Superior temporal gyrus (tissue), 1 donor: ENCODE data around the gene USH2A.

Source experiments
- DNase-seq: peaks from one replicate; pipeline ENCODE4 v3.0.0-alpha.2; 2016; ENCODE audit errors: extremely low spot score

USH2A gene

DNA sequence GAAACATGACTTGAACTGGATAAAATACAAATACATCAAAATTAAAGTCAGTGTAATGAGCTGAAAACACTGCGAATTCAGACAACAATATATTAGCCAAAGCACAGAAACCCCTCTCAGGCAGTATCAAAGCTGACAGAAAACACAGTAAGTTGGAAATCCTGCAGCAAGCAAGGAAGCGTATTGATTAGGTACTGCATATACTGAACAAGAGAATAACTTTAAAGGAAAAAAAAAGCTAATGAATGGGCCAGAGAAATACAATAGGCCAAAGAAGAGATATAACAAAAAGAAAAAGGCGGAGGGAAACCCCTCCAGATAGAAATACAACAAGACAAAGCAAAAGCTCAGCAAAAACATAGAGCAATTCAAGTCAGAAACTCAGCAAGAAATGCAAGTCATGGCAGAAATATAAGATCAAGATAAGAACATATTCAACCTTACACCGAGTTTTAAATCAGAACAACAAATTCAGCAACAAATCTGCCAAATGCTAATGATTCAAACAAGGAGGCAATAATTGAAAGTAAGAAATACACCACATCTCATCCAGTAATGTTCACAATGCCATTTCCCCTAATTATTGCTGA is 299.0 kb downstream of the USH2A start:
- DNase-seq = no peak

DNA sequence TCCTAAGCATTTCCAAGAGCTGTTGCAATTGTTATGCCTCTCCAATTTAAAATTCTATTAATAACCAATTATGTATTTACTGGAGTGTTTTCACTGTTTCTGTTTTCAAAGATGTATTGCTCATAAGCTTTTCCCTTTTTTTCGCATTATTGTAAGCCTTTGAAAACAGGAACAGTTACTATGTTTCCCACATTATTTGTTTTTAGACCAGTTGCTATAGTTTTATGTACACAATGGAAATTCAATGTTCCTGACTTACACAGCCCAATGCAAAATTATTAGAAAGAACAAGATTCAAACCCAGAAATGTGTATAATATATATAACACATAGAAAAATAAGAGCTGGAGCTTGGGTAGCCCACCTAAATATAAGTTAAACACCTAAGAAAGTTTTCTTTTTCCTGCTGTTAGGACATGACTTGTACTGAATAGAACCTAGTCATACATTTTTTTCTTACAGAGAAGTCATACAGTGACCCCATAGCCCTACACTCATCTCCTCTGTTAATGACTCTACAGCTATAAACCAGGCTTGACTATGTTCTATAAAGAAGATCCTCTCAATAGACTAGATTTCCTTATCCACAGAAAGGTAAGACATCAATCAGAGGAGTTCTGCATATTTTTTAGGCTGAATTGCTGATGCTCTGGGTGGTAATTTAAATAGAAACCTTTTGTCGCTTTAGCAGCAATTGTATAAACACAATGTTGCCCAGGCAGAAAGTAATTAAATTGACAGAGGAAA is 299.6 kb downstream of the USH2A start:
- no peak for DNase-seq

DNA sequence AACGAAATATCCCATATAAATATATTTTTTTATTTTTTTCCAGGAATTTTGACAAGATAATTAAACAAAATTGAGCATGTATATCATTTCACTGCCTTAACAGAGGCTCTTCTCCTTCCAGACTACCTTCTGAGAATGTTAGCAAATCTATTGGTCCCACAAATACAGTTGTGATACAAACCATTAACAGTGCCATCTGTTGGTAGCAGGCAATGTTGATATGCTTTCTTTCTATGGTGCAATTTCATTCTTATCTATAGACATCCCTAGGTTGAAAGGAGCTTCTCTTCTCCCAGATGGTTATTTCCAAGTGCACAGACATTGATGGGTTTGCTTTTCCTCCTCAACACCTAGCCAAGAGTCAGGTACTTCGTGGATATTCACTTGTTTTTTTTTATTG is 303.6 kb downstream of the USH2A start:
- DNase-seq = peak; percentile 24

DNA sequence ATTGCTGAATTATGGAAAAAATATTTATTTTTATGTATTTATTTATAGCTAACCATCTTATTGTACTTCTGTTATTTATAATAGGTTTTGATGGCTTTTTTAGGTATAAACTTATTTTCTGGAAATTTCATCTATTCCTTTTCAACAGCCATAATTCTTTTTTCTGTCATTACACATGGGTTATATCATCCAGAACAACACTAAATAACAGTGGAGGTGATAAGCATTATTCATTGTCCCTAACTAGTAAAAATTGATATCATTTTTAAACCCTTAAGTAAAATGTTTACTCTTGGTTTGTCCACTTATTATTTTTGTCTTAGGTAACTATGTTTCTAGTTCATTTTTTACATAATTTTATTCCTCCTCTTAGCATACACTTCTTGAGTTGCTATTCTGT is 309.1 kb downstream of the USH2A start:
- no peak for DNase-seq

DNA sequence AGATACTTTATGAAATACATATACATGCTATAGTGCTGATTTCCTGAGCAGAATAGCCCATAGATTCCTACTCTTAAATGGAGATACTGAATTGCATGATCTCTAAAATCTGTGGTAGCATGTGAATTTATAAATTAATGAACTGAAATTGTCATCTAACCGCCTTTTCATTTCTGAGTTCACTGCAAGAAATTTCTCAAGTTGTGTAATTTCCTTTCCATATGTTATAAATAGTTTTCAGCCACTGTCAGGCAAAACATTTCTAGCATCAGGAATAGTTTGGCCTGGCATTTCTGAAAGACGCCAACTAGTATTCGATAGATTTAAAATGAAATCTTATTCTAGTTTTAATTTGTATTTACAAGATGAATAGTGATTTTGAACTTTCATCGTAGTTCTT is 310.1 kb downstream of the USH2A start:
- no peak for DNase-seq

DNA sequence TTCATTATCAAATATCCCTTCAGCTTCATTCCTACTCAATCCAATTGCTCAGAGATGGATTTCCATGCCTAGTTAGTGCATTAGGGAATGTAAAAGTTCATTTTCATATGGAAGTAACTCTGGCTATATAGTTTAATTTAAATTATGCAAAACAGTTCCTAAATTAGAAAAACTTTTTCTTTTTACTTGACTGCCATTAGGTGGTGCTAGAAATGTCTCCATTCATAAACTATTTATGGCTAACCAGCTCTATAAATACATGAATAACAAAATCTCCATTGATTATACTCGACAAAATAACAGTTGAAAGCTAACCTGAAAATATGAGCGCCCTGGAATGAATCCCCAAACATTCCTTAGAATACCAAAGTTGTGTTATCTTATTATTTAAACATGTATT is 311.4 kb downstream of the USH2A start:
- DNase-seq = no peak

DNA sequence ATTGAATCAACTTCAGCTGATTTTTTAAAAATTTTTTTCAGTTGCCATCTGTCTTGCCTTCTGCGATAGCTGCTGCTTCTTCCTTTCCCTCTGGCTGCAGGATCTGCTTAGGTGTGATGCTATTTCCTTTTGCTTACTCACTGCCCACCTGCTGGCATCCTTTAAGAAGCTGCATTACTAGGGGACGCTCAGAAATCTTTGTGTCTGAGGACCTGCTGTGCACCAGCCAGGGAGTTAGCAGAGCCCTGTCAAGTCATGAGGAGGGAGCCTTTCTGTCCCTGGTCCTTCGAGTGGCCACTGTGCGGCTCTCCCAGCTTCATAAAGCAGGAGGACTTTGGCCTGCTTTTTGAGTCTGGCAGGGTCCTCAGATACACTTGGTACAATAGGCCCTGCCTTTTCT is 327.8 kb downstream of the USH2A start:
- no peak for DNase-seq

DNA sequence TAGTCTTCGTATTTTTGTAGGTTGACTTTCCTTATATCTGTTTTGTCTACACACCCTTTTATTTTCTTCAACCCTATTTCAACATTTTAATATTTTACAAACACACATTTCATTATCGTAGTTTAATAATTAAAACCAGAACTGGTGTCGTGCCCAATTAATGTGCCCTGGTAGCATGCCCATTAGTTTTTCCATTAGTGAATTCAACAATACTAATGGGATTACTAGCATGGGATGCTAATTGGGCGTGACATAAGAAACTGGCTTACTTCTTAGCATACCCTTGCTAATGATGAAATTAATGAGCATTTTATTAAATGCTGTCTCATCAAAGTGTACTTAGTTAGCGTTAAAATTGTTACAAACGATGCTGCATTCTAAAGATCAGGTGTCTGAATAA is 332.7 kb downstream of the USH2A start:
- DNase-seq = no peak

DNA sequence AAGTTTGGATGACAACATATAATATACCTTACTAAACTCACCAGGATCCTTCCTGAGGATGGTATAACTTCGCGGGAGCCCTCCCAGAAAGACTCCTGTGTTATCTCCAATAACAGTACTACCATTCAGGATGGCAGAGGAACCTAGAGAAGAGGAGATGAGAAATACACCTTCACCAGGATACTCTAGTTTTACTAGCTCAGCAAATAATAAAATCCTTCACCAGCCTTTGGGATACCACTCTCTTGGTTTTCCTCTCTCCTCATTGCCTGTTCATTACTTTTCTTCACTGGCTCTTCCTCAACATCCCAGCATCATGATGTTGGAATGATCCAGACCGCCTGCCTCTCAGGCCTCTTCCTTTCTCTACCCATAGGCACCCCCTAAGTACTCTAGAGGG is 336.6 kb downstream of the USH2A start:
- no peak for DNase-seq

DNA sequence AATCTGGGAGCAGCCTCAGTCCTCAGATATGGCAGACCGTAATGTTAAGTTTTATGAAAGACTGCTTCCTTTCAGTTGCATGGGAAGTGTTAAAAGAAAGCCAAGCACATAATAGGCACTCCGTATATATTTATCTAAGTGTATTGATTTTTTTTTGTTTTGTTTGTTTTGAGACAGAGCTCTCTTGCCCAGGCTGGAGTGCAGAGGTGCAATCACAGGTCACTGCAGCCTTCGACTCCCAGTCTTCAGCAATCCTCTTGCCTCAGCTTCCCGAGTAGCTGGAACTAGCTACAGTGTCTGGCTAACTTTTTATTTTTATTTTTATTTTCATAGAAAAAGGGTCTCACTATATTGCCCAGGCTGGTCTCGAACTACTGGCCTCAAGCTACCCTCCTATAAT is 341.8 kb downstream of the USH2A start:
- no peak for DNase-seq

DNA sequence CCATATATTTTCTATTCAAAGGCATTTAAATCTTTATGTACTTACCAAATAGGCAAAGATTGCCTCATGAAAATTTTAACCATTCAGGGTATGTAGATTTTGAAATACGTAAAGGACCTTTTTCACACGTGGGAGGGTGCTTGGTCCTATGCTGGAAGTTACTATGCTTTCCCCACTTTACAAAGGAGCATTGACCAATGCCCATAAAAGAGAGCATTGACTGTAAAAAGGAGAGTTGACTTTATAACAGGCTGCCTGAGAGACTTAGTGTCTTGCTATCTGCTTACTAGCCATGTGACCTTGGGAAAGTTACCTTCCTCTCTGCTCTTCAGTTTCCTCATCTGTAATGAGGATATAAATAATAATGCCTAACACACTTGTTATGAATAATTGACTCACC is 346.5 kb downstream of the USH2A start:
- no peak for DNase-seq

DNA sequence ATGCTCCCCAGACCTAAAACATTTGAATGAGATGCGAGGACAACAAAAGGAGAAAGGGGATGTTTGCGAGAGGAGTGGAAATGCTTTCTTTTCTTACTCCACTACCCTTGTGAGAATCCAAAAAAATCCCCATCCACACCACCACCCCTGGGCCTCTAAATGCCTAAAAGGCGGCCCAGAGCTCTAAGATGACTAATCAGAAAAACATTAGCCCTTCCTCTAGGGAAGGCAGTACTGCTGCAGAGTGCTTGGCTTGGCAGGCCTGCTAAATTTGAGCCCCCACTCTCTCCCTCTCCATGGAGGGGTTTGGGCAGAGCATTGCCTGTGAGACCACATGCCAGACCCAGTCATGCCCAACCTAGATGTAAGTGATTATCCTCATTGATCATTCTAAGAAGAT is 347.9 kb downstream of the USH2A start:
- DNase-seq = no peak

DNA sequence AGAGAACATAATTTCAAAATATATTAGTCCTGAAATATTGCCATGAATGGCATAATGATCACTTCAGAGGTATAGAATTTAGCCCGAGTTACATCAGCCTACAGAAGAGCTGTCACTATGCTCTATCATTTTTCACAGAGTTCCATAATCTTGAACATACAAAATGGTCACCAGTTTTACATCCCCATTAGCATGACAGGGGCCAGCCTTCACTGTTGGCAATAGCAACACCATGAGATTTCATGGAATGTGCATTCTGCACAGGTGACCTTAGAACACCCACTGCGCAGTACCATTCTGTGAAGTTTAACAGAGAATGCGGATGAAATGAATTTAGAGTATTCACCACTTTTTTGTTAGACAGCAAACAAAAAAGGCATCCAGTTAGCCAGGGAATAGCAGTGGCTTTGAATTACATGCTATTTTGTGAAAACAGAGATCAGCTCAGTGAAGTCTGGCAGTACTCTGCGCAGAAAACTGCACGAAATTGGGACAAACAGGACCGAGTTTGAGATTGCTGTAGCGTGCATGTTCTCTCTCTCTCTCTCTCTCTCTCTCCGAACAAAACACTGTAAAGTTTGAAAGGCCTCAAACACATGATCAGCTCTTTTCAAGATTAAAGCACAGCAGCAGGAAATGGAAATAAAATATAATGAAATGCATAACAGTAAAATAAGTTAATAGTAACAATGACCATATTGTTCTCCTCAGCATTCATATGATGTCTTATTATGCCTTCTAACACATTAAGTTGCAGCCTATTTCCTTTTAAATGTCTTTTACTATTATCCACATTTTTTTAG is 349.3 kb downstream of the USH2A start:
- DNase-seq = no peak

DNA sequence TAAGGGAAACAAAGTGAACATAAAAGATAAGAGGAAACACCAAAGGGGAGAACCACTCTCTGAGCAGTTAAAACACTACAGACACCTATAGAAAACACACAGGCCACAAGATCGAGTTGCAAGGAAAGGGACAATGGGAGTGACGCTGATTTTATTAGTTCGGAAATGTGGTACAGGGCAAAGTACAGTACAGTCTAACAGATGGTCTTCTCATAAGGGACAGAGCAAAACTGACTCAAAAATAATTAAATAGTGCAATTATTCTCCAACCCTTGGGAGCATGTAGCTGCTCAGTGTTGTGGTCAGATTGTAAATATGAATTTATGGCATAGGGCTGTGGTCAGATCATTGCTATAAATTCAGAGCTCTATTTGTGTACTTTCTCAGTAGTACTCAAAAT is 352.0 kb downstream of the USH2A start:
- no peak for DNase-seq

DNA sequence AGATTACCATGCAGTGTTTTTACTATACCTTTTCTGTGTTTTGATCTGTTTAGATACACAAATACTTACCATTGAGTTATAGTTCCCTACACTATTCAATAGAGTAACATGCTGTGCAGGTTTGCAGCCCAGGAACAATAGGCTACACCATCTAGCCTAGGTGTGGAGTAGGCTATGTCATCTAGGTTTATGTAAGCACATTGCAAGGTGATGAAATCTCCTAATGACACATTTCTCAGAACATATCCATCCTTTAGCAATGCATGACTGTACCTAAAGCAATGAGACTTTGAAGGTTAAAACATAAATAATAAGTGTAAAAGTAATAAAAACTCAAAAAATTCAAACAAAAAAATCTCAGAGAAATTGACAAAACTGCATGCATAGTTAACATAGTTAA is 358.6 kb downstream of the USH2A start:
- DNase-seq = no peak

DNA sequence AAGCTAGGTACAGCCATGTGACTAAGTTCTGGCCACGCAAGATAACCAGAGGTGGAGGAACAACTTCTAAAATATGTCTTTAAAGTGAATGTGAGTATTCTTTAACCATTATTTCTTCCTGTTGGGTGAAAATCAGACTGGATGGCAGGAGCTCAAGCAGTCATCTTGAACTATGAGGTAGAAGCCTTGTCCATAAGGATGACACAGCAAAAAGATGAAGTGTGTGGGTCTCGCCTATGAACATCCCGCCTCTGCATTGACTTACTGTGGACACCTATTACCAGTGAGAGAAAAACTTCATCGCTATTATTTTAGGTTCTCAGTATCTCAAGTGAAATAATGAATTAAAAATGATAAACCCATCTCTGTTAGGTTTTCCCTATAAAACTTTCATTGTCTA is 365.3 kb downstream of the USH2A start:
- DNase-seq = no peak

DNA sequence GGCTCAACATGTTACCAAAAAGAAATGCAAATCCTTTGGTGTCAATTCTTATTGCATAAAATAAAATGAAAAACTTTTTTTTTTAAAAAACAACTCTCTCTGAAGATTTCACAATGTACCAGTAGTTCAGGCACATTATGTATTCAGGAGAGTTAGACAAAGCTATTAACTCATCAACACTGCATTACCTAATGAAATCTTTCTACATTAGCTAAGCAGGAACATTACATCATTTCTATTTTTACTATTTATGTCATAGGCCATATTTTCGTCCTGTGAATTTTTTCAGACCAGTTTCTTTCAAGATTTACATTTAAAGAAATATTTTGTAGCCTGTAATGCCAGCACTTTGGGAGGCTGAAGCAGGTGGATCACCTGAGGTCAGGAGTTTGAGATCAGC is 366.2 kb downstream of the USH2A start:
- DNase-seq = no peak

DNA sequence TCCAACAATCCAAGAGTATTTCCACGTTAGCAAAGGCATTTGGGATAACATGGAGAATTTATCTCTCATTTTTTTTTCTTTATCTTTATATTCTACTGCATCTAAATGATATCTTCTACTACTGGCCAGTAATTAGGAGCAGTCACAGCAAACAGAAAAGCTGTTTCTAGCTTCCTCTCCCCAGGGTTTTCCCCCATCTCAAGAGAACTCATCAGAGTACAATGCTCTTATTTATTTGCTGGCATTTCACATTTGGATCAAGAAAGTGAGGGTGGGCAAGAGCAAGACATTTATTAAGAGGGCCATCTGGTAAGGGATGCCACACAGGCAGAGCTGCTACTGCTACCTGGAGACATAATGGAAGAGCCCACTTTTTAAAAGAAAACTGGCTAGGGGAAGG is 368.2 kb downstream of the USH2A start:
- no peak for DNase-seq

DNA sequence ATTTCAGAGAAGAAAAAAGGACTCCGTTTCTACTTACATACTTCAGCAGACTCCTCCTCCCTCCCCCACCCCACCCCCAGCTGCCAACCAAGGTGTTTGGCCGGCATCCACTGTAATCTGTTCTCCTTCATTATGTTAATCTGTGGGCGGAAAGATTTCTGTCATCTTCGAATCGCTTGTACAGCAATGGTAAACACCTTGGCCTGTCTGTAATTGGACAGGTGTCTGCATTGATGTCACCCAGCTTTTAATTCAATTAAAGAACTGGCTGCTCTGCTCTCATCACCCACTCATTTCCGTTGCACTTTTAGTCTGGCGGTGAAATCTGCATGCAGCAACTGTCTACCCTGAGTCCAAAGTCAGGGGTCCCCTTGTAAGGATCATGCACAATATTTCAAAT is 368.6 kb downstream of the USH2A start:
- DNase-seq = no peak

DNA sequence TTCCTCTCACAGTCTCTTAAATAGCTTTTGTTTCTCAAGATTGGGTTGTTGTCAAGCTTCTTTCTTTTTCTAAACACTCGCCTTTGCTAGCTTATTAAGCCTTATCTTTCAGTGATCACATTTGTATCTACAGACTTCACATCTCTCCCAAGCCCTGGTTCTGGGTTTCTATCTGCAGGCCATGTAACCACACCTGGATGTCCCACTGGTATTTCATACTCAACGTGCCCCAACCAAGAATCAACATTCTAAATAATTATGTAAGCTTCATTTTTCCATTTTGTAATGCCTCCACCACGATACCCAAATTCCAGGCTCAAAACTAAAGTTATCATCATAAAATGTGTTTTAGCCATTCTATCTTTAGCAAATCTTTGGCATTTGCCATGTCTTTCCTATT is 372.2 kb downstream of the USH2A start:
- no peak for DNase-seq

DNA sequence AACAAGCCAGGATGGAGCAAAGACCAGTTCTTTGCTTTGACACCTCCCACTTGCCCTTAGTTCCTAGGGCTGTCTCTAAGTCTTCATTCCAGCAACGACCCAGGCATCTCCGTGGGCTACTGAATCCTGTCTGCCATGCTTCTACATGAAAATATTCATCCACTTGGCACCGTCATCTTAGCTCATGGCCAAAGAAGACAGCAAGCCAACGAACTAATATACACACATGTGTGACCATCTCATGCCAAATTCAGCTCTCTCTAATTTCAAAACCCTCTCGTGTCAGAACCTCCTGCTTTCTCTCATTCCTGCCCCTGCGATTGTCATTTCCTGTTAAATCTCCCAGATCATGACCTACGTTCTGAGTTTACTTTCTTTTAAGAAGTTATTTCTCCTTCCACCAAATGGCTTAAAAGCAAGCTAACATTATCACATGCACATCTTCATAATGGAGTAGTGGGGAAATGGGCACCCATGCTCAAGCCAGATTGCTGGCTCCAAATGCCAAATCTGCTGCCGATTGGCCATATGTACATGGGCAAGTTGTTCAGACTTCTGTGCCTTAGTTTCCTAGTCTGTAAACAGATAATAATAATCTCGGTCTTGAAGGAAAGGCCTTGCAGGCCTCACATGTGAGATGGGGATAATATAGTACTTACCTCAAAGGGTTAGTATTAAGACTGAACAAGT is 373.4 kb downstream of the USH2A start:
- DNase-seq = no peak

DNA sequence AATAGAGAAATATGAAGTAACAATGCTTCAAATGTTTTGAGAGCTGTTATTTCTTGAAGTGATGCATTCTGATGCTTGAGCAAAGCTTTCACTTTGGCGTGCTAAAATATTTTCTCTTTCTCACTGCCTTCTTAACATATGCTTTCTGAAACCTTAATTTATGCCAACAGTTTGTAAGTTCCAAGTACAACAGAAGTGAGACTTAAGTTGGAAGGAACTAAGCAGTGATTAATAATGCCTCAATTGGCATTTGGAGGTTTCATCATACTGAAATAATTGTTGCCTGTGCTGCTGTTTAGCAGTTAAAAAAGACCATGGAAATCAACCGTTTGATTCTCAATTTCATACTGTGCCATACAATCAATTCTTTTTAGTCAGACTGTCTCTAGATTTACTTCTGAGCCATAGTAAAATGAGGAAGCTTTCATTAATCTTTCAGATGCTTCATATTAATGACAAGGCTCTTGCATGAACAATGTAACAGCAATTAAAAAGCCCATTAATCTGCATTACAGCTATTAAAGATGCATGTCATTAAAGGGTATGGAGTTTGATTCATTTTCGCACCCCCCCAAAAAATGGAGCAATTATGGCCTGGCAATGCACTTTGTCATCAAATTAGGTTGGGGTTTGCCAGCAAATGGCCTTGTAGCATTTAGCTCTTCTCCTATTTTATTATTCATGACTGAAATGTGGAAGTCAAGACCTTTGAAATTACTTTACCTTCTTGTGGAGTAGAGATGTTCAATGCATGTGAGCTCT is 375.3 kb downstream of the USH2A start:
- no peak for DNase-seq
